Daoy (cell line): ENCODE results near the gene GPR62. TPM values are rescaled to one million over a fixed set of nuclear protein-coding genes. Genes with fewer than 3 reads are reported as not detected.
"Not testable (repeated sequence)": the region's sequence is repeated elsewhere in the genome, so short reads cannot be mapped to it uniquely, and the experiment has no call there.

Source experiments
- DNase-seq: peaks from one replicate; pipeline ENCODE4 v3.0.0-alpha.2; 2015; ENCODE audit warnings: low read depth
- total RNA-seq: library from RNA; depleted of rRNA; stranded (reverse); fragments of >200 nt; shearing (Covaris generic); gene quantifications from 2 replicates; pipeline ENCODE4 v1.2.3, GENCODE V29; 2014

Gene GPR62
- total RNA-seq, 1 experiment from 2014 or later: not detected

GRCh38 chr3:51970606-51971300 lies 15.6 kb downstream of the GPR62 start:
- DNase-seq: no peak

DNA sequence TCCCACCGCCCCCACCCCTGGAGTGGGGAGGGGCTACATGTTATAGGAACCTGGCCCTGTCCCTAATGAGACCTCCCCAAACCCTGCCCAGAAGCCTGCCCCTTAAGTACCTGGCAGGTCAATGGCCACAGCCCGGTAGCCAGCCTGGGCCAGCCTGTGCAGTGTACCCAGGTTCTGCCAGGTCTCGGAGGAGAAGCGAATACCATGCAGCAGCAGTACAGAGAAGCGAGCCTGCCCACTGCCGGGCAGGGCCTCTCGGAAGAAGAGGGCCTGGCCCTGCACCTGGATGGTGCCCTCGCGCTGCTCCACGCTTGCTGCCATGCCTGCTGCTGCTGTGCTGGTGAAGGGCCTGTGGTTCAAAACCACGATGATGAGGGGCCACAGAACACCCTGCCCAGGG lies 16.2 kb downstream of the GPR62 start:
- DNase-seq: no peak

DNA sequence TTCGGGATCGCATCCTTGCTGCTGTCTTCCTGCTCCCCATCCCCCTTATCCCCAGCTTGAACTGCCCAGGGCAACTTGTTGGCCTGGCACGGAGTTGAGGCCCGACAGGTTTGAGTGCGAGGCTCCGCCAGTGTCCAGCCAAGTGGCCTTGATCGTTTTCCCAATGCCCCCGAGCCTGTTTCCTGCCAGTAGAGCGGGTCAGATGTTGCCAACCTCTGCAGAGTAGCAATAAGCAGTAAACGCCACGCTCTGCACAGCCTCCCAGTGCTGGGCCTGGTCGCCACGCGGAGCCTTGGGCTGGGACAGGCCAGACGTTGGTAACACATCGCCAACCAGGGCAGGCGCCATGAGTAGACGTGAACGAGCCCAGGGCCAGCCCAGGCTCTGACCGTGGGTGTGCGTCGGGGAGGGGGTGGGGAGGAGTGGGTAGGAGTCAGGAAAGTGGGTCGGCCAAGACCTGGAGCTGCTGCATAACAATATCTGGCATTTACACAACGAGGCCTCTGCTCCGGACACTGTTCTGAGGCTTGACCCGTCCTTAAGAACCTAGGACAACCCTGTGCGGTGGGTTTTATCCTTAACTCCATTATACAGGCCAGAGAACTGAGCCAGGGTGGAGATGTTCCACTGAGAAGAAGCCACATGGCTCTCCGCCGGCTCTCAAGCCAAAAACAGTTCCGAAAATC lies 19.2 kb downstream of the GPR62 start:
- no peak for DNase-seq

DNA sequence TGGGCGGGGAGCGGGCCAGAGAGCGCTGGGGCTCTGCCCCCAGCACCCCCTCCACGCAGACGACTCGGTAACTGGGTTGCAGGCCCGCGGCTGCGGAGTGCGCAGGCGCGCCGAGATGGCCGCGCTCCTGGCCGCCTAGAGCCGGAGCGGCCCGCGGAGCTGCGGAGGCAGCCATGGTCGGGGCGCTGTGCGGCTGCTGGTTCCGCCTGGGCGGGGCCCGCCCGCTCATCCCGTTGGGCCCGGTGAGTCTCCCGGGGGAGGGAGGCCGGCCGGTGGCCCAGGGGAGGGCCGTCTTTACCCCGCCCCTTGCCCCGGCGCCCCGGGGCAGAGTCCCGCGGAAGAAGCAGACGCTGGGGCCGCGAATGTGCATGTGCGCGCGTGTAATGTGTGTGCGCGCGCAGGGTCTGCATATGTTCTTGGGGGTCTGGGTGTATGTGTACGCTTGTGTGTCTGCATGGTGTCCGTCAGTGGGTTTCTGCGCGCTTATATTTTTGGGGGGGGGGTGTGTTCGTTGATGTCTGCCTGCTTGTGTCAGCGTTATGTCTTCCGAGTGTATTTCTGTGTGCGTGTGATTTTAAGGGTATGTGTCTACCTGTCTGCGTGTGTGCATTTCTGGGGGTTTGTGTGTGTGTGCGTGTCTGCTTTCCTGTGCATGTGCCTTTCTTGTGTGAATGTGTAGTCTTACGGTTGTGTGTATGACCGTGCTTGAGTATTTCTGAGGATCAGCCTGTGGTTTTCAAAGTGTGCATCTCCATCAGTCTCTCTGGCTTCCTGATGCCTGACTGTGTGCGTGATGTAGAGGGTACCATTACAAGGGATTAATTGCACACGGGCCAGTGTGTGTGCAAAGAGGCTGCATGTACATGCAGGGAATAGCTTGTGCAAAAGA lies 20.0 kb downstream of the GPR62 start, which contains the start of gene ABHD14A:
Gene ABHD14A, plus strand, starts transcription at position 102 of the 889 bp plus-strand sequence. Its CDS starts 72 bp downstream, at position 174.
- peak; percentile 76 for DNase-seq

DNA sequence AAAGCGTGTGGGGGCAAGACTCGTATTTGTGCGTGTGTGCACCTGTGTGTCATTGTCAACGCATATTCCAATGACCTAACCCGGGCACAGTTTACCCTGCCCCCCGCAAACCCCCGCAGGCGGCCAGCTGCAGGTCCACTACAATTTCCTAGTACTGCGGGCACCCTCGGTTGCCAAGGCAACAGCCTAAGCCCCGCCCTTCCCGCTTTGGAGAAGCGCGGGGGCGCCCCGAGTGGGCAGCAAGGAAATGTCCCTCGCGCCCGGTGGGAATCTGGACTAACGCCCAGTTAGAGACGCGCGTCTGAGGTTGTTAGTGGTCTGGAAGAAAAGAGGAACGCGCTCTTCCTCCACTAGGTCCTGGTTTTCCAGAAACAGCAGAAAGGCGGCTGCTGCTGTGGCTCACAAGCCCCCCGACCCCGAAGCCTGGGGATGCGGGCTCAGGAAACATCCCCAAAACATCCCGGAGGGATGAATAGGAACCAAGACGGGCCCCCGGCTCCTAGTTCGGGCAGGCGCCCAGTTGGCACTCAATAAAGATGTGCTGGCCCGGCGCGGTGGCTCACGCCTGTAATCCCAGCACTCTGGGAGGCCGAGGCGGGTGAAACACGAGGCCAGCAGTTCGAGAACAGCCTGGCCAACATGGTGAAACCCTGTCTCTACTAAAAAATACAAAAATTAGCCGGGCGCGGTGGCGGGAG lies 20.8 kb downstream of the GPR62 start:
- peak; percentile 36 for DNase-seq

DNA sequence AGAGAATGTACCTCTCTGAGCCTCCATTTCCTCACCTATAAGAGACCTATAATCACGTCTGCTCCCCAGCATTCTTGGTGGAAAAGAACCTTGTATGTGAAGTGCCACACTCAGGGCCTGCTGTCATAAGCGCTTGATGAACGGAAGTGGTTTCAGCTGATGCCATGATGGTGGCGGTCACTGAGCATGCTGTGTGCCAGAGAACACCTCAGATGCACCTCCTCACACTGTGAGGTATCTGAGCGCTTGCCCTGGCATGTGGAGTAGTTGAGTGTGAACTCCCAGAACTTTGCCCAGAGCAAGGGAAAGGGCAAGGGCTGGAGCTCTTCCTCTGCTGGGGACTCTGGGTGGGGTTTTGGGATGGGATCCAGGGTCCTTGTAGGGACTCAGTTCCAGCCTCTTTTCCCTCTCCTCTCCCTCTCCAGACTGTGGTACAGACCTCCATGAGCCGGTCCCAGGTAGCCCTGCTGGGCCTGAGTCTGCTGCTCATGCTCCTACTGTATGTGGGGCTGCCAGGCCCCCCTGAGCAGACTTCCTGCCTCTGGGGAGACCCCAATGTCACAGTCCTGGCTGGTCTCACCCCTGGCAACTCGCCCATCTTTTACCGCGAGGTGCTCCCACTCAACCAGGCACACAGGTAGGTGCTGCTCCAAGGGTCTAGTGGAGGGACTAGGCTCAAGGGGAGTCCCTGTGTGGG lies 22.4 kb downstream of the GPR62 start:
- DNase-seq: no peak

- no peak for DNase-seq
These were observed 22.9 kb downstream of the GPR62 start for GRCh38 chr3:51978143-51978502.

- no peak for DNase-seq
These were observed 25.1 kb downstream of the GPR62 start for GRCh38 chr3:51980253-51980652.

- peak; percentile 62 for DNase-seq
These were observed 27.2 kb downstream of the GPR62 start for GRCh38 chr3:51982352-51982837.

DNA sequence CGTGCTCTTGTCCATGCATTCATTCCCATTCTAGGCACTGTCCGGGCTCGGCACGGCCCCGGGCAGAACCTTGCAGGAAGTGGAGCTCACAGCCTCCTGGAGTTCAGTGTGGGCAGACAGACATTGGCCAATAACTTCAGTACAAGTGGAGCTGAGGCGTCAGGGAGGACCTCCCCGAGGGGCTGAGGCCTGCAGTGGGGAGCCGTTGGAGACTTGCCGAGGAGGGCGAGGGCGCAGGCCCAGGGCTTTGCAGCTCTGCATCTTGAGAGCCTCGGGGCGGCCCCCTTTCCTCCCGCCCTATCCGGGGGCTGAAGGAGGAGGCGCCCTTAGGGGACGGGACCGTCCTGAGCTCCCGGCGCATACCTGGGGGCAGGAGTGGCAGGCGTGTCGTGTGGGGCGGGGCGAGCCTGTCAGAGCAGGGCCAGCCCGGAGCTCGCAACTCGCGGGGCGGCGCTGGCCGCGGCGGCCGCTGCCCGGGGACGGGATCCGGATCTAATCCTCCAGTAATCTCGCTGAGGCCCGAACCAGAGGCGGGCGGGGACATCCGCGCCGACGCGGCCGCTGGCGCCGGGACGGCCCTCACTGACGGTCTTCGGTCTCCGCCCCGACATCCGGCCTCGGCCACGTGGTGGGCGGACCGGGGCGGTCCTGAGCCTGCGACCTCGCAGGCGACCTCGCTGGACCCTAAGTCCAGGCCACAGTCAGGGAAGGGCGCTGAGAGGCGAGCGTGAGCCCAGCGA lies 27.8 kb downstream of the GPR62 start, which contains the start of gene ACY1:
Gene ACY1, plus strand, starts transcription at position 698 of the 740 bp plus-strand sequence. CDS start 530 bp downstream, outside the sequence.
- peak; percentile 86 for DNase-seq

GRCh38 chr3:51983578-51984268 lies 28.5 kb downstream of the GPR62 start:
- no peak for DNase-seq

GRCh38 chr3:51984269-51984647 lies 29.1 kb downstream of the GPR62 start:
- no peak for DNase-seq

DNA sequence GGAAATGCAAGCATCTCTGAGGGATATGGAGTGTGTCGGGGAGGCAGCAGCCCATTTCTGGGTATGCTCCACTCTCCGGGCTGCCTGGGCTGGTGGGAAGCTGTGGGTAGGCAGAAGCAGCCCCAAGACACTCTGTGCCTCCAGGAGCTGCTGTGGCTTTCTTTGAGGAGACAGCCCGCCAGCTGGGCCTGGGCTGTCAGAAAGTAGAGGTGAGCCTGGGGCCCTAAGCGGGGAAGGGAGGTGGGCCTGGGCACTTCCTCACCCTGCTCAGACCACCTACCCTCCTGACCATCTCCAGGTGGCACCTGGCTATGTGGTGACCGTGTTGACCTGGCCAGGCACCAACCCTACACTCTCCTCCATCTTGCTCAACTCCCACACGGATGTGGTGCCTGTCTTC lies 29.9 kb downstream of the GPR62 start:
- DNase-seq: no peak

- no peak for DNase-seq
These were observed 31.1 kb downstream of the GPR62 start for GRCh38 chr3:51986010-51986947.

DNA sequence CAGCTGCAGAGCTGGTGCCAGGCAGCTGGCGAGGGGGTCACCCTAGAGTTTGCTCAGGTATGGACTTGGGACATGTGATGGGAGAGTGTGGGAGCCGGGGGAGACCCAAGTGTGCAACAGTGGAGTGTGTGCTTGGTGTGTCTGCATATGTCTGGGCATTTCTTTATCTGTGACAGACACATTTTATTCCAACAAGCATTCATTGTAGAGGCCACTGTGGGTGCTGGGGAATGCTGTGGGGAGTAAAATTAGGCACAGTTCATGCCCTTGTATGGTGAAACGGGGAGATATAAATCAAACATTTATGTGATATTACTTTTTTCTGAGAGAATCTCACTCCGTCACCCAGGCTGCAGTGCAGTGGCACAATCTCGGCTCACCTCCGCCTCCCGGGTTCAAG lies 32.4 kb downstream of the GPR62 start:
- no peak for DNase-seq

- no peak for DNase-seq
These were observed 33.3 kb downstream of the GPR62 start for GRCh38 chr3:51988286-51989146.

- DNase-seq: not testable (repeated sequence)
These were observed 35.4 kb downstream of the GPR62 start for GRCh38 chr3:51990501-51990971.
